H1 (cell line): ENCODE data around the gene CD34. TPM values are rescaled to one million over a fixed set of nuclear protein-coding genes. Genes with fewer than 3 reads are reported as not detected.

ENCODE experiments used
- BCL11A ChIP-seq, 2 experiments: IDR thresholded peaks; one replicate each; pipeline ENCODE4 v1.6.1; 2011; ENCODE audit warnings: low read depth in 2 of 2, low read length in 2 of 2, mild to moderate bottlenecking in 2 of 2
- CEBPB ChIP-seq: IDR thresholded peaks from 2 replicates; pipeline ENCODE4 v1.6.1; 2012; ENCODE audit warnings: low read depth, low read length
- EGR1 ChIP-seq: IDR thresholded peaks from 2 replicates; pipeline ENCODE4 v1.6.1; 2011; ENCODE audit warnings: low read depth, low read length, borderline replicate concordance
- EP300 ChIP-seq, 2 experiments: IDR thresholded peaks; 1 replicate in 1 of 2; 2 replicates in 1 of 2; pipeline ENCODE4 v1.6.1; 2011 to 2012; ENCODE audit warnings: low read depth in 2 of 2, low read length in 2 of 2, mild to moderate bottlenecking in 2 of 2, borderline replicate concordance in 1 of 2, inconsistent platforms in 1 of 2, moderate library complexity in 1 of 2
- FOSL1 ChIP-seq: IDR thresholded peaks from 2 replicates; pipeline ENCODE4 v1.6.1; 2011; ENCODE audit warnings: mild to moderate bottlenecking, low read depth, low read length, moderate library complexity; ENCODE audit not compliant: insufficient read depth
- KDM4A ChIP-seq: IDR thresholded peaks from one replicate; pipeline ENCODE4 v1.7.1; 2012; ENCODE audit warnings: low read depth, mild to moderate bottlenecking, moderate library complexity, low read length, inconsistent platforms; ENCODE audit not compliant: severe bottlenecking
- SP4 ChIP-seq: IDR thresholded peaks from 2 replicates; pipeline ENCODE4 v1.6.1; 2012; ENCODE audit warnings: low read length, inconsistent platforms
- SRF ChIP-seq: IDR thresholded peaks from 2 replicates; pipeline ENCODE4 v1.6.1; 2011; ENCODE audit warnings: mild to moderate bottlenecking, low read depth, low read length, moderate library complexity
- TAF1 ChIP-seq: IDR thresholded peaks from 2 replicates; pipeline ENCODE4 v1.6.1; 2011; ENCODE audit warnings: mild to moderate bottlenecking, low read depth, low read length
- polyA plus RNA-seq, 7 experiments: library from polyadenylated mRNA; depleted of rRNA in 3 of 7; stranded (reverse) in 5 of 7; unstranded in 2 of 7; fragments of >200 nt in 5 of 7; fragments of 200-250 nt in 2 of 7; gene quantifications; 1 replicate in 5 of 7; 2 replicates in 1 of 7; 4 replicates in 1 of 7; pipeline versions ENCODE4 v1.2.1 to v1.2.3, GENCODE V29; 2011 to 2013; ENCODE audit warnings: missing spikeins in 2 of 7, mixed read lengths in 2 of 7
- total RNA-seq: library from RNA; stranded (reverse); fragmentation: NEBNext Ultra II Directional; extraction: Animal tissue kit (Norgen Biotek cat#: 25700); gene quantifications from 2 replicates; pipeline ENCODE4 v1.2.1, GENCODE V29; 2021

Gene CD34
- total and polyA plus RNA-seq, 2 of the 8 experiments (the other 6 are each of a cell fraction or from before 2014, with no cell fraction given) = 0.39 to 0.54 TPM

DNA sequence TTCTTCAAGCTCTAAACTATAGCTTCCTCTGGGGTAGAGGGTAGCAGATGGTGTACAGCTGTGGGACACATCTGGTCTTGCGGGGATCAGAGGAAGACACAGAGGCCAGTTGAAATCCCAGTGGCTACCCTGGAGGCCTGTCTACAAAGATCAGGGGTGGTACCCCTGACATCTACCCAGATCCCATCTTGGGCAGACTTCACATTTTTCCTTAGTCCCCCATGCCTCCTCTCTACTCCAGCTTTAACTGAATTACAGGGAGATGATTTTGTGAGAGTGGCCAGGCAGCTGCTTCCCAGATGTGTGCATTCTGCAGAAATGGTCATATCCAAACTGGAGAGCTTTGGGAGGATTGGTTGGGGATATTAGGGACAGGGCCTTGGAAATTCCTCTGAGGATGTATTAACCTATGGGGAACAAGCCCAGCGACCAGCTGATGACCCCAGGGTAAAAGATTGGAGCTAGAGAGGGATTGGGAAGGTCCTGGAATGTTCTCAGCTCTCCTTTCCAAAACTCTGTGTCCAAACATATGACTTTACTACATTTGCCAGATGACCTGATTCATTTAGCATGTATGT lies 9.6 kb upstream of the CD34 start (continued):
- TF ChIP-seq TAF1 = no peak
- TF ChIP-seq SP4 = no peak
- TF ChIP-seq FOSL1 = no peak
- no peak for TF ChIP-seq EGR1
- no peak for TF ChIP-seq EP300 (IDR thresholded peaks at IDR 0.05; ENCODE audit: borderline replicate concordance in 1 of 2, low read depth in 2 of 2, low read length in 2 of 2)
- TF ChIP-seq SRF = no peak
- TF ChIP-seq CEBPB = no peak
- TF ChIP-seq BCL11A (IDR thresholded peaks at IDR 0.05; ENCODE audit: low read depth in 2 of 2, low read length in 2 of 2) = no peak
- no peak for TF ChIP-seq KDM4A
